Stimulated activated CD8-positive, alpha-beta memory T cell treated with anti-CD3 and anti-CD28 coated beads, Interleukin-7, amount 100 ng/mL, for 48 hours (primary cell): ENCODE results near the gene PZP.

Source experiments
- DNase-seq, 2 donors: peaks; one replicate each; pipeline ENCODE4 v3.0.0-alpha.2; 2020; ENCODE audit warnings: low read depth in 1 of 2; ENCODE audit errors: extremely low read depth in 1 of 2

PZP gene

DNA sequence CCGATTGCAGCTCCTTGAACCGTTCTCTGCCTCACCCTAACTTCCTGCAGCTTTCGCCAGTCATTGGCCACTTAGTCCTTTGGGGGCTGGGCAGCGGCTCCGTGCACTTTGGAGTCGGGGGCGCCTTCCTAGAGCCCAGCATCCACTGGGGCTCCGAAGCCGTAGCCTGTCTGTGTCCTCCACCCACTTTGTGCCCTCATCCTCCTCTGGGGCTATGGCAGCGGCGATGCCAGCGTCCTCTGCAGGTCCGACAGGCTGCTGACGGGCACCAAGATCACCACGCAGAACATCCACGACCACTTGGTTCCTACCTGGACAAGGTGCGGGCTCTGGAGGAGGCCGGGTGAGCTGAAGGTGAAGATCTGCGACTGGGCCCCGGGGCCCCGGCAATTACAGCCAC lies 80.7 kb downstream of the PZP start:
- no peak for DNase-seq

DNA sequence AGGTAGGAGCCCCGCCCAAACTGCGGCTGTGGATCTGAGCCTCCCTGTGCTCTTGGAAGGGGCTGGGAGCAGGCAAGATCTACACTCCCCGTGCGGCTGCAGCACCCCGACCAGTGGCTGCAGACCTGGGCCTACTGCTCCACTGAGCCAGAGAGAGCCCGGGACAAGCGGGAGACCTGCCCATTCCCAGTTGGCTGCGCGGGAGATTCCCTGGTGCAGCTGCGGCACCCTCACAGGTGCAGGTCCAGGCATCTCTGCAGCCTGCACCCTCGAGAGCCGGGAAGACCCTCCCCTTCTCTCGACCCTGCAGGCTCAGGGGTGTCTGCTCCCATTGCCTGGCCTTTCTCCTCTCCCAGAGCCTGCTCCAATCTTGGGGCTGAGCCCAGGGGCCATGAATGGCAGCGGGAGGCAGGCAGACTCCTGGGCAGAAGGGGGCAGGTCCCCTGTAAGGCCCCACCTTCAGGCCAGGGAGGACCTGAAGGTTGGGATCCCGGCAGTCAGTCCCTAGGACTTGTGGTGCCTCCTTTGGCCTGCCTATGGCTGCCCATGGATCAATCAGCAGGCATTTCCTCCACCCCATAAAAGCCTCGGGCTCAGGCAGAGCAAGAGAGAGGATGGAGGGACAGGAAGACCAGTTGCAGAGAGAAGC lies 83.7 kb downstream of the PZP start:
- no peak for DNase-seq

DNA sequence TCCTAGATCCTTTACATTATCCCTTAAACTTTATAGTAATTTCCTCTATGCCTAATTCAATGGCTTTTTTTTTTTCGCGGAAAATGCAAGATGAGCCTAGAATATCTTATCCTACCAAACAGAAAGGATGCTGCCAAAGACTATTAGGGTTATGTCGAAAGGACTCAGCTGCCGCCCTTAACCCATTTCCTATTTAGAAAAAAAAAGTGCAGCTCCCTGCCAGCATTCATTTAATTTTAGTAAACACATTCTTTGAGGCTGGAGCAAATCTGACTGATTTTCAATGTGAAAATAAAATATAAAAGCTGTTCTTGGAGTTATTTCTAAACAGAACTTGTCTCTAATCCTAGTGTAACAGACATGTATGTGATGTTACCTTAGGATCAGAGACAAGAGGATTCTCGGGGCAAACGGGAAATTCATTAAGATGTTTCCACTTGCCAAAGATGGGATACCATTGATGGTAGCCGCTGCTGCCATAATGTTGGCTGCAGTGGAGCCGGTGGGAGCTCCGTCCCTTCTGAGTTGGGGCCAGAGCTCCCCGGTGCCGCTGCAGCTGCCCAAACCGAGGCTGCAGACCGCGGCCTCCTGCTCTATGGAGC lies 84.3 kb downstream of the PZP start:
- DNase-seq: no peak

DNA sequence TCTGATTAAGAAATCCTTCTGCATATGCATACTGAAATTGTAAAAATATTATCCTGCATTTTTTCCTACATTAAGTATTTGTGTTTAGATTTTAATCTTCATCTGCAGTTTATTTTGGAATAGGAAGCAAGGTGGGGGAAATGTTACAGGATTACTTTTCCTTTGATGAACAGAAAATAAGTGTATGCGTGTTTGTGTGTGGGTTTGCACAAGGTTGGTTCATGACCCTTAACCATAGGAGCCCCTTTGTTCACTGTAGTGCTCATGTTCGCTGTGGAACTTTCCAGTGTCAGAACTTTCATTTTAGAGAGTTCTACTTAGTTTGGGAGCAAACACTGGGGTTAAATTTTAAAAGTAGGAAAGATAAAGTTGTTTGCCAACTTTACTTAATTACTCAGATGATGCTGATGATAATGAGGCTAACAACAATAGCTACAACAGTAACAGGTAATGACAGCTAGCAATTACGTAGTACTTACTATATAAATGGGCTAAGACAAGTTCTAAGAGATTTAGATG lies 86.0 kb downstream of the PZP start:
- no peak for DNase-seq

DNA sequence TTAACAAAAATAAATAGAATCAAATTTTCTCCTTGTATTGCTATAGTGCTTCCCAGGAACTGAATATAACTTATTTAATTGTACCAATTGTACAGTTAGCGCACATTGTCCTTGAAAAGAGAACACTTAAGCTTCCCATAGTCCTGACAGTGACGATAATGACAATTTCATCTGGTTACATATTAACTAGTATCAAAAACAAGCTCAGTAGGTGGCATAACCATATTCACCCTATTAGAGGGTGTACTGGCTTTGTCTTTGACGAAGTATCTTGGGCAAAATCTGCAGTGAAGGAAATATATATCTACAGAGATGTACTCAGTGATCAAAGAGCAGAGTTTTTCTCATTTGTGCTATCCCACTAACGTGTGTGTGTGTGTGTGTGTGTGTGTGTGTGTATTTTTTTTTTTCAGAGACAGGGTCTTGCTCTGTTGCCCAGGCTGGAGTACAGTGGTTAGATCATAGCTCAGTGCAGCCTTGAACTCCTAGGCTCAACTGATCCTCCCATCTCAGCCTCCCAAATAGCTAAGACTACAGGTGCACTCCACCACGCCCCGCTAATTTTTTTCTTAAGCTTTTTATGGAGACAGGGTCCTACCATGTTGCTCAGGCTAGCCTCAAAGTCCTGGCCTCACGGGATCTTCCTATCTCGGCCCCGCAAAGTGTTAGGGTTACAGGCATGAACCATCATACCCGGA lies 87.6 kb downstream of the PZP start:
- no peak for DNase-seq

DNA sequence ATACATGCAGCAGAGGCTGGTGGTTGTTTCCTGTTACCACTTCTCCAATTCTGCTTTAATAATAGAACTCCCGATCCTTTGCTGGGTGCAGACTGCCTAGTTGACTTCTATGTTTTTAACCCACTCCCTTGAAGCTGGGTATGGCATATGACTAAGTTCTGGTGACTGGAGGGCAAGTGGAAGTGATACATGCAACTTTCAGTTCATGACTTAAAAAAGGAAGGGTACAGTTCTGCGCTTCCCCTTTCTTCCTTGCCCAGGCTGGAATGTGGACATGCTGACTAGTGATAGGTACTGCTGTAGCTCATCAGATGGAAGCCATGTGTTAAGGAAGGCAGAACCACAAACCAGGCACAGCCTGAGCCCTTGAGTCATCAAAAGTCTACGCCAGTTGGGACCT lies 90.0 kb downstream of the PZP start:
- no peak for DNase-seq

DNA sequence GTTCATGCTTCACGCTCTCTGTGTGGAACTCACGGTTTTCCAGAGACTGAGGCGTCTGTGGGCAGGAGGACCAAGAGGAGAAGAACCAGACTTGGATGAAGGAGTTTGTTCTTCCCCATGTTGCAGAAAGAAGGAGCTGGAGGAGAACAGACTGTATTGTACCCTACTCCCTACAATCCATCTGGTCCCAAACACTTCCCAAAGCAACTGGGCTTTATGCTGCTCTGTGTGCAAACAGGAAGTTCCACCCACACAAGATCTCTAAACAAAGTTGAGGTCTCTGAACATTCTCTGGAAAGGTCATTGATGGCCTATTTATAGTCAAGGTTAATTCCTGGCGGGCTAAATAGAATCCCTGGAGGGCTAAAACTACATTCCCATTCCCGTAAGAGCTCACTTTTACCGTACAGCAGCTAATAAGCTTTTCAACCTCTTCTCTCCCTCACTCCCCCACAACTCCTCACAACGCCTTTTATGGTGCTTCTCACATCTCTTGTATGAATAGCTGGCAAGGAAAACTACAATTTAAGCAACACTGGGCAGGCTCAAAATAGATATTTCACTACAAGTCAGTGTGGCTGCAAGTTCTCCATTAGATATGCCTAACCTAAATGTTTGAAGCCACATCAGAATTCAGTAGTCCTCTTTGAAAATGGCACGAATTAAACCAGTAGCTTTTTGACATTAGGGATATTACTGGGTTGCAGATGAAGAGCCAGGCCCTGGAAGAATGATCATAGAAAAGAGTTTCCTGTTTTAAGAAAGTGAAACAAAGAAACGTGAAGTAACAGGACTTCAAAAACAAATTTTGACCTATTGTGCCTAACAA lies 92.2 kb downstream of the PZP start, which contains the start of gene A2M:
A2M (minus strand) TSS at position 189 of the 829 bp plus-strand sequence; CDS start at position 119, 70 bp downstream.
- no peak for DNase-seq

DNA sequence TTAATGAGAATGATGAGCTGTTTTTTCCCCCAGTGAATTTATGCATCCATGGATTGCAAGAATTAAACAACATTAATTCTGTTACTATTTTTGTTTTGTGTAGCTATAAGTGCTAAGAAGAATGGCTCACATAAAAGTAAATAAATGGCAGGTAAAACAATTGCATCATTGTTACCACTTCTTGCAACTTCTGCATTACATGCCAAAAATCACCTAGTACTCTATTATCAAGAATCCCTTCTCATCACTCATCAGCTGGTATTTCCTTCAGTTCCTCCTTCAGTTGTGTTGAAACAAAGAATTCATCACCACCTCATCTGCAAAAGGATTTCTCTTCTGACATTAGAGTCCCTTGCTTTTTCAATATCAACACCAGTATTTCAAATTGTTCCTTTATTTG lies 93.2 kb downstream of the PZP start:
- DNase-seq: no peak

DNA sequence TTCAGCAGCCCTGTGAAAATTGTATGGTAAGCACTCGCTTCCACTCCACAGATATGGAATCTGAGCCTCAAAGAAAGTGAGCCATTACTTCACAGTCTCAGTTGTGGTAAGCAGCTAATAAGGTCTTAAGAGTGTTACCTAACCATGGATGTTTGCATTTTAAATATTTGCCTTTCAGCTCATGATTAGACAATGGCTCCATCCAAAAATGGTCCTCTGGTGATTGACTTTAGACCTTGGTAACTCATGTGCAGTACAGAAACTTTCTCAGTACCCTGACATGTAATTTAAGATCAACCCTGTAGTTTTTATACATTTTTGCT lies 94.2 kb downstream of the PZP start:
- no peak for DNase-seq

DNA sequence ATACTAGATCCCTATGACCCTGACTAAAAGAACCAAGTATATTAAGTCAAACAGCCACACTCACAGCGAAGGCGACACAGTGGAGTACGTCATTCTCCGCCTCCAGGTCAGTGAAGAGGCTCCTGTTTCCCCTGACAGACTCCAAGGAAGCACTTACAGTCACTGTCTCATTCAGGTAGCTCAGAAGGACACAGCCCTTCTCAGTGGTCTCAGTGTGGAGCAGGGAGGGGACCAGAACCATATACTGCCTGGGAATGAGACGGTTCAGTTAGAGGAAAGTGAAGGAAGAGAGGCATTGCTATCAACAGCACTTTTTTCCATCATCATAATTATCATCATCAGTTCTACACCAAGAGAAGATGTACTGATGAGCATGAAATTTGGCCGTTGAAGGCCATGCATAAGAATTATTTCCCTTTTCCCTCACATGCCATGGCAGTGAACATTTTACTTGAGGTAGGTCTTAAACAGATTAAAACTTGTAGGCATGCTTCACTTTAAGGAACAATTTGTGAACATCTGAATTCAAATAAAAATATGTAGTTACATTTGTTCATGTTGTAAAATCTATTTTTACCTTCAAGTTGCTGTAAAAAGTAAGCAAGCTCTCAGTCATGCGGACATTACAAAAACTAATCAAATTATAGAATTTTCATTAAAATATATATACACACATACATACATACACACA lies 94.8 kb downstream of the PZP start:
- DNase-seq: no peak

DNA sequence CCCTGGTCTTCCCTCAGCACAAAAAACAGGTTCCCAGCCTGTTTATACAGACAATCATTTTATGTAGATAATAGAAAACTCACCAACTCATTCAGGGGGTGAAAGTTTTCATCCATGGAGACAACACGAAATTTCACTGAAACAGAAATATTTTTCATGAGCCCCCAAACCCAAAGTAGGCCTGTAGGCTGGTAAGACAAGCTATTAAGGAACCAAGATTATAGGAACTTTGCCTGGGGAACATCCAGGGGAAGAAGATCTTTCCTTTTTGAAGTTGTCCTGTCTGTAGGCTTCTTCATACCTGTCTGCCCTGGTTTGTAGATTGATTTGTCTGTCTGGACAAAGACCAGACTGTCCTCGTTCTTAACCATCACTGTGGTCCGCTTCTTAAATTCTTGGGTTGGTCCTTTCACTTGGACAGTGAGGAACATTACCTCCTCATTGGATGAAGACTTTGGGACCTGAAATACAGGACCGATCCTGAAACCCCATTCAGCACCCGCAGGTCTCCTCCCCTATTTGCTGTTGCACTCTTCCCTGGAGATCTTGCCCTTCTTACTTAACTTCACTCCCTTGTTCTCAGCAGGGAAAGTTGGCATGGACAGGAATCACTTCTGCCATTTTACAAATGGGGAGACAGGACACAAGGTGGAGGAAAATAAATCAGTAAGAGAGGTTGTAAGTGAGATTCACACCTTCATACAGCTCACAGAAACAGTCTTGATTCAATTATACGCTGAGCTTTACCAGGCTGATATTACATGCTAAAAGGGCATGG lies 95.9 kb downstream of the PZP start:
- no peak for DNase-seq

DNA sequence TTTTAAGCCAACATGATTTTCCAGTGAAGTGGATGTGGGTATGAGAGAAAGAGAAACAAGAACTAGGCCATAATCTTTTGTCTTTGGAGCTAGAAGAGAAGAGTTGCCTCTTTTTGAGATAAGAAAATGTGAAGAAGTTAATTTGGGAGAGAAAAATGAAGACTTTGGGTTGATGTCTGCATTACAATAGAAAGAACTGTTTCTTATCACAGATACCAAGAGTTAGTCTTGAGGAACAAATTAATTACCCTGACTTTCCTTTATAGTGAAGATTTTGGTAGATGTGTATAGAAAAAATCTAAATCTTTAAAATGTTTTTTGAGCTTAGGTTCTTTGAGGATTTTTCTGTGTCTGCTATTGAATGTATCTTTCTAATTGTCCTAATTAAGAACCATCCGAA lies 96.7 kb downstream of the PZP start:
- DNase-seq: no peak

DNA sequence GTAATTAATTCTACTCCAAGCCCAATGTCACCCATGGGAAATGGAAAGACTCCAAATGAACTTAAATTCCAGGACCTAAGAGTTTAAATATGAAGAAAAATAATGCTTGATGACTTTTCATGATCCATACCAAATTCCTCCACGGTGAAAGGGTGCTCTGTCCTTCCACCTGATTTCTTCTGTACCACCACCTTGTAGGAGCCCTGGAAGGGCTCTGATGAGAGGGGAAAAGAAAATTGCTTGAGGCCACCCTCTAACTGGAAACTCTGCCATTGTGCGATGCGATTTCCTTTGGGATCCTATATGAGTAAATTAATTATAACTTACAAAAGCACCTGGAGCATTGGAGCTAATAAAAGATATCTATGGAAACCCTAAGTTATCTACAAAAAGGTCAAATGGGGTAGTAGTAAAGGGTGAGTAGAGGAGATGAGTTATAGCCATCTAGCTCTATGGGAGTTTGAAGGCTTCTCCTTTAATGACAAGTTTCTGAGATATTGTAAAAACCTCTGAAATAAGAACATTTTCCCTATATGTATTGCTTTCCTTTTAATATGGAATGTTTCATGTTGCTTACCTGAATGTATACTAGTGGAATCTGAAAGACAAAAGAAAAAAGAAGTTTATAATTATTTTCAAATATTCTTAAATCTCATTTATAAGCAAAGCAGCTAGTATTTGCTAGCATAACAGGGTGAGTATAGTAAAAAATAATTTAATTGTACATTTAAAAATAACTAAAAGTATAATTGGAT lies 98.3 kb downstream of the PZP start:
- no peak for DNase-seq

DNA sequence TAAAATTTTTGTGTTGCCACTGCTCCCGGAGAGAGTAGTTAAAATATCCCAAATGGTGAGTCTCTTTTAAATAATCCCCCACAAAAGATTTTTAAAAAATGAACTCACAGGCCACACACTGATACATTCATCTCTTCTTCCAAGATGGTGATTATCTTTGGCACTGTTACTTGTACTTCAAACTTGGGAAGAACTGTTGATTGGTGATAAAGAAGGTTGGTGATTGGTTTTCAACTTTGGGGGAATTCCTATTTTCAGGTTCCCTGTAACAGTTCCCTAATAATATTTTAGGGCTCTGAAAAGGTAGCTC lies 99.0 kb downstream of the PZP start:
- no peak for DNase-seq

DNA sequence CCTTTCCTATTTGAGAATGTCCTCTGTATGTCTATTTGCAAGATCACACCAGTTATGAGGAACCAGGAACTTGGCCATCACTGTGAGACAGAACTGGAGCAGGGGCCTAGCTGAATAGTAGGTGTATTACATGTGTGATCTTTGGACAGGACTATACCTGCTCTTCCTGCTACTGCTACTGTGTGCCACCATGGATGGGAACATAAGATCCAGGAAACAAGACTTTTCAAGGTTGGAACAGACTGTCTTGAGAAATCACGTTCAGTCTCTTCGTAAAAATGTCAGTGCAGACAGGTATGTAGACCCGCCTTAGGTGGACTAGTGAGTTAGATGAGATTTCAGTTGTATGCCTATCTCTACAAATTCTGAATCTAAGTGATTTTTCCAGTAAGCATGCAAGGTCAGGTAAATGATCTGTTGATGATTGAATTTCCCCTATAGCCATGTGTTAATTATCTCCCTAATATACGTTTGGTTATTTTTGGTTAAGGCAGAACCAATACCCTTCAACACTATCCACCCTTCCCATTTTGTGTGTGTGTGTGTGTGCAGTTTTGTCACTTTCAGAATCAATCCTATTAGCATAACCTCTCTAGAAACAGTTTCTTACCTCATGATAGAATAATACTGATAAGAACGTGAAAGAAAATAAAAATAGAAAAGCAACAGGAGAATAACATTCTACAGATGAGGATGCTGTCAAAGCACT lies 99.5 kb downstream of the PZP start:
- DNase-seq: no peak

DNA sequence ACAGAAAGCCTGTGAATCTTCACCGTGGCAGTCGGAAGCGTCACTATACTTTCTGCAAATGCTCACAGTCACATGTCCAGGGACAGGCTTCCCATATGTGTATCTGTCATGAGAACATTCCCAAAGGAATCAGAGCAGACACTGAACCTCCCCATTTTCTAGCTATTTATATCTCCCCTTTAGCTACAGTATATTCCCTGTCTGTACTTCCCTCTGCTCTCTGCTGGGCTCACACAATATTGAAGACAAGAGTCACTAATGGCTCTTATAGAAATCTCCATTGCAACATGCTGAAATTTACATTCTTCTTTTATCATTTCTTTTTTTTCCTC lies 100.7 kb downstream of the PZP start:
- no peak for DNase-seq

DNA sequence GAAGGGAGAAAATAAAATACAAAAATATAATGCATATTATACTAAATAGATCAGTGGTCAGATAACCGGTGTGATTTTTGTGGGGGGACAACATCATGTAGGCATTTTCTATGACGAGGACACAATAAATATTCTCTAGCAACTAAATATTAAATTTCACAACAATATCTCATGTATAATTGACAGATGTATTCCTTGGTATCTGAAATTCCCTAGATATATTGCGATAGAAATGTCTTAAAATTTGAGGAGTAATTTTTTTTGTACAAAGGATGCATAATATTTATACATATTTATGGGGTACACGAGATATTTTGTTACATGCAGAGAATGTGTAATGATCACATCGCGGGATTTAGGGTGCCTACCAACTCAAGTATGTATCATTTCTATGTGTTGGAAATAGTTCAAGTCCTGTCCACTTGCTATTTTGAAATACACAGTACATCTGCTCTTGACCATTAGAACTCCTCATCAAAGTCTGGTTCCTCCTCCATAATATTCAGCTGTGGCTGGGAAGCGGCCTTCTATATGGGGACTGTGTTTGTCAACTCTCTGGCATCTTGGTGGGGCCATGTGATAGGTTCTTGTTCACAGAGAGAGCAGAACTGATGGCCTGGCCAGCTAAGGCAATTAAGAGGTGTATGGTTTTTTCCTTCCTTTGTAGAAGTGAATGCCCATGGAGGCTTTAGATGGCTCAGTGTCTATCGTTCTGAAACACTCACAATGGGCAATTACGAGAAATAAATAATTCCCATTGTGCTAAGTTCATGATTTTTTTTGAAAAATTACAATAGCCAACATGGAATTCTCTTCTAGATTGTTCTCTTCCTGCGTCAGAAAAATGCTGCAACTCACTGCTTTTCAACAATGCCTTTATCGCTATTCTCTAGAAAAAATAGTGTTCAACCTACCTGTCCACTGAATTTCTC lies 101.3 kb downstream of the PZP start:
- DNase-seq: no peak

DNA sequence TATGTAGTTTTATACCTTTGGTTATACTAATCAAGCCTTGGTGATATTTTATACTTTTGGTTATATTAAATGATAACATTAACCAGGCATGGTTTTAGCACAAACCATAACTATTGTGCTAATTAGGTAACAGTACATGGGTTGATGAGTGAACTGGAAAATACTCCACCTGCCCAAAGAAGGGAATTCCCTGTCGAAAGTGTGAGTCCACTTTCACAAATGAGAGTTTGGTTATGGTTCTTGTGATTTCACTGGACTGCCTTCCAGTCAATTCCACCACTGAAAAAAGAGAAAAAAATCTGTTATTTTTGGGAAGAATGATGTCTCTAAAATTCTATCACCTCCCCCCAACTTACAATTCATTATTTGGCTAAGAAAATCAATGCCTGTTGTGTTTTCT lies 102.1 kb downstream of the PZP start:
- DNase-seq: no peak
